Immature natural killer cell (primary cell): ENCODE measurements around the gene TREX2. TPM values are rescaled to one million over a fixed set of nuclear protein-coding genes. Genes with fewer than 3 reads are reported as not detected.

ENCODE experiments used
- DNase-seq, 3 donors: peaks; one replicate each; pipeline ENCODE4 v3.0.0; 2022; ENCODE audit warnings: mixed read lengths in 1 of 3
- H3K27ac Mint-ChIP-seq, 6 donors: one replicate each; pipeline ENCODE4 v1.8.0; 2020; ENCODE audit warnings: mixed read lengths in 6 of 6, mild to moderate bottlenecking in 5 of 6, inconsistent platforms in 4 of 6, moderate library complexity in 3 of 6
- H3K27me3 Mint-ChIP-seq, 3 donors: one replicate each; pipeline ENCODE4 v1.8.0; 2020 to 2021; ENCODE audit warnings: low read depth in 3 of 3, mild to moderate bottlenecking in 3 of 3, mixed read lengths in 3 of 3, moderate library complexity in 3 of 3, inconsistent platforms in 1 of 3
- H3K36me3 Mint-ChIP-seq, 3 donors: one replicate each; pipeline ENCODE4 v1.8.0; 2020; ENCODE audit warnings: mixed read lengths in 3 of 3, inconsistent platforms in 2 of 3, mild to moderate bottlenecking in 2 of 3
- H3K4me1 Mint-ChIP-seq, 2 donors: one replicate each; pipeline ENCODE4 v1.8.0; 2020; ENCODE audit warnings: inconsistent platforms in 2 of 2, mild to moderate bottlenecking in 2 of 2, mixed read lengths in 2 of 2, moderate library complexity in 1 of 2
- H3K4me3 Mint-ChIP-seq, 5 donors: one replicate each; pipeline ENCODE4 v1.8.0; 2020; ENCODE audit warnings: mild to moderate bottlenecking in 5 of 5, mixed read lengths in 5 of 5, inconsistent platforms in 3 of 5, moderate library complexity in 3 of 5
- H3K9me3 Mint-ChIP-seq, 6 donors: one replicate each; pipeline ENCODE4 v1.8.0; 2020; ENCODE audit warnings: mild to moderate bottlenecking in 6 of 6, mixed read lengths in 6 of 6, inconsistent platforms in 4 of 6, moderate library complexity in 3 of 6
- polyA plus RNA-seq, 3 donors: library from polyadenylated mRNA; unstranded; fragments of 300-500 nt; fragmentation: Illumina TruSeq; gene quantifications; one replicate each; pipeline ENCODE4 v1.2.3, GENCODE V29; 2021

TREX2 gene
- polyA plus RNA-seq, 3 donors from 2014 or later = 0.64 to 0.67 TPM; not detected in 1

- peaks cover 0 to 2% (median 0%) of the 10 kb centered on the region in 6 donors for H3K9me3 Mint-ChIP-seq
- no peak overlapping the region for H3K27ac Mint-ChIP-seq
- H3K27me3 Mint-ChIP-seq = peaks cover 0 to 6% (median 2%) of the 10 kb centered on the region in 3 donors
- no peak overlapping the region for H3K4me3 Mint-ChIP-seq
- H3K4me1 Mint-ChIP-seq = no peaks in the 10 kb centered on the region
- peaks cover 0 to 3% (median 0%) of the 10 kb centered on the region in 3 donors for H3K36me3 Mint-ChIP-seq
- DNase-seq = no peak
These were observed 15.1 kb downstream of the TREX2 start for GRCh38 chrX:153430796-153431195.

- no peak overlapping the region for H3K27ac Mint-ChIP-seq
These were observed 19.7 kb downstream of the TREX2 start for GRCh38 chrX:153426204-153426603.

GRCh38 chrX:153423652-153424051 lies 22.2 kb downstream of the TREX2 start:
- peaks cover 0 to 2% (median 2%) of the 10 kb centered on the region in 3 donors for H3K27me3 Mint-ChIP-seq
- no peaks in the 10 kb centered on the region for H3K4me1 Mint-ChIP-seq
- peaks cover 0 to 2% (median 0%) of the 10 kb centered on the region in 6 donors for H3K9me3 Mint-ChIP-seq
- no peak overlapping the region for H3K27ac Mint-ChIP-seq
- H3K4me3 Mint-ChIP-seq = no peak overlapping the region
- H3K36me3 Mint-ChIP-seq = peaks cover 0 to 3% (median 0%) of the 10 kb centered on the region in 3 donors
- no peak for DNase-seq

More at GRCh38 chrX:153426204-153426603, 19.7 kb downstream of the TREX2 start:
- Mint-ChIP-seq H3K27me3 (peaks cover 0 to 4% (median 2%) of the 10 kb centered on the region in 3 donors), H3K4me3 (no peak overlapping the region), H3K9me3 (peaks cover 0 to 2% (median 0%) of the 10 kb centered on the region in 6 donors), H3K36me3 (peaks cover 0 to 3% (median 0%) of the 10 kb centered on the region in 3 donors), H3K4me1 (no peaks in the 10 kb centered on the region)
- DNase-seq = no peak

GRCh38 chrX:153421856-153422255 lies 24.0 kb downstream of the TREX2 start:
- DNase-seq = no peak
- no peak overlapping the region for H3K4me3 Mint-ChIP-seq
- peaks cover 2% of the 10 kb centered on the region in 3 donors for H3K27me3 Mint-ChIP-seq
- H3K9me3 Mint-ChIP-seq = no peaks in the 10 kb centered on the region
- H3K27ac Mint-ChIP-seq = no peak overlapping the region
- no peaks in the 10 kb centered on the region for H3K4me1 Mint-ChIP-seq
- no peaks in the 10 kb centered on the region for H3K36me3 Mint-ChIP-seq

GRCh38 chrX:153420851-153421599 lies 24.8 kb downstream of the TREX2 start:
- no peaks in the 10 kb centered on the region for H3K36me3 Mint-ChIP-seq
- no peak overlapping the region for H3K27ac Mint-ChIP-seq
- no peak overlapping the region for H3K4me3 Mint-ChIP-seq
- peaks cover under 1 to 2% (median 2%) of the 10 kb centered on the region in 3 donors for H3K27me3 Mint-ChIP-seq
- no peak for DNase-seq
- no peaks in the 10 kb centered on the region for H3K9me3 Mint-ChIP-seq
- H3K4me1 Mint-ChIP-seq = no peaks in the 10 kb centered on the region

- H3K4me3 Mint-ChIP-seq = no peak overlapping the region
- no peaks in the 10 kb centered on the region for H3K9me3 Mint-ChIP-seq
- no peaks in the 10 kb centered on the region for H3K36me3 Mint-ChIP-seq
- no peak for DNase-seq
- no peak overlapping the region for H3K27ac Mint-ChIP-seq
- H3K27me3 Mint-ChIP-seq = peaks cover 0 to 3% (median 0%) of the 10 kb centered on the region in 3 donors
- no peaks in the 10 kb centered on the region for H3K4me1 Mint-ChIP-seq
These were observed 28.2 kb downstream of the TREX2 start for GRCh38 chrX:153417637-153418036.

GRCh38 chrX:153416781-153417450 lies 28.9 kb downstream of the TREX2 start:
- DNase-seq = no peak
- Mint-ChIP-seq H3K4me1 (peaks cover 4 to 7% of the 10 kb centered on the region in 2 donors), H3K27me3 (peaks cover 0 to 3% (median 0%) of the 10 kb centered on the region in 3 donors), H3K4me3 (no peak overlapping the region), H3K9me3 (no peaks in the 10 kb centered on the region), H3K36me3 (no peaks in the 10 kb centered on the region), H3K27ac (no peak overlapping the region)

GRCh38 chrX:153414856-153415510 lies 30.9 kb downstream of the TREX2 start:
- no peaks in the 10 kb centered on the region for H3K36me3 Mint-ChIP-seq
- DNase-seq = no peak
- H3K4me3 Mint-ChIP-seq = no peak overlapping the region
- H3K27ac Mint-ChIP-seq = no peak overlapping the region
- H3K4me1 Mint-ChIP-seq = peaks cover 6 to 13% of the 10 kb centered on the region in 2 donors
- peaks cover 0 to 3% (median 1%) of the 10 kb centered on the region in 3 donors for H3K27me3 Mint-ChIP-seq
- H3K9me3 Mint-ChIP-seq = no peaks in the 10 kb centered on the region

GRCh38 chrX:153413731-153414130 lies 32.1 kb downstream of the TREX2 start:
- H3K27me3 Mint-ChIP-seq = peaks cover 0 to 3% (median 2%) of the 10 kb centered on the region in 3 donors
- H3K4me1 Mint-ChIP-seq = peaks cover 6 to 13% of the 10 kb centered on the region in 2 donors
- DNase-seq = no peak
- no peaks in the 10 kb centered on the region for H3K36me3 Mint-ChIP-seq
- H3K27ac Mint-ChIP-seq = no peak overlapping the region
- no peaks in the 10 kb centered on the region for H3K9me3 Mint-ChIP-seq
- H3K4me3 Mint-ChIP-seq = peak overlapping the region in 1 of 5 donors; percentile 30

- H3K4me3 Mint-ChIP-seq = peak overlapping the region in 3 of 5 donors; percentile 46 to 77 (median 73)
- no peaks in the 10 kb centered on the region for H3K36me3 Mint-ChIP-seq
- H3K27ac Mint-ChIP-seq = no peak overlapping the region
- peaks cover 0 to 2% (median 2%) of the 10 kb centered on the region in 3 donors for H3K27me3 Mint-ChIP-seq
- H3K9me3 Mint-ChIP-seq = no peaks in the 10 kb centered on the region
- H3K4me1 Mint-ChIP-seq = peaks cover 6 to 13% of the 10 kb centered on the region in 2 donors
- no peak for DNase-seq
These were observed 32.8 kb downstream of the TREX2 start for GRCh38 chrX:153412746-153413720.

- no peaks in the 10 kb centered on the region for H3K9me3 Mint-ChIP-seq
- peaks cover 0 to 2% (median 2%) of the 10 kb centered on the region in 3 donors for H3K27me3 Mint-ChIP-seq
- H3K4me1 Mint-ChIP-seq = peaks cover 6 to 13% of the 10 kb centered on the region in 2 donors
- no peak for DNase-seq
- peak overlapping the region; percentile 73 to 84 (median 80) for H3K4me3 Mint-ChIP-seq
- H3K27ac Mint-ChIP-seq = peak overlapping the region in 3 of 6 donors; percentile 35 to 57 (median 46)
- no peaks in the 10 kb centered on the region for H3K36me3 Mint-ChIP-seq
These were observed 33.8 kb downstream of the TREX2 start for GRCh38 chrX:153411988-153412574.

GRCh38 chrX:153411255-153411987 lies 34.4 kb downstream of the TREX2 start, which contains the start of gene ZFP92:
Gene ZFP92 (plus strand): TSS chrX:153411472. CDS start chrX:153418323, 6,851 bp downstream.
- peak; percentile 28 to 51 (median 46) for DNase-seq
- Mint-ChIP-seq H3K4me1 (peaks cover 6 to 13% of the 10 kb centered on the region in 2 donors), H3K27ac (peak within 1 kb of the TSS in 5 of 6 donors; percentile 36 to 77 (median 67)), H3K27me3 (peaks cover 0 to 2% (median 2%) of the 10 kb centered on the region in 3 donors), H3K4me3 (peak within 1 kb of the TSS; percentile 73 to 84 (median 82)), H3K36me3 (no peaks in the 10 kb centered on the region), H3K9me3 (no peaks in the 10 kb centered on the region)
